GM12873 (cell line): ENCODE measurements around the gene DTX3.

Source experiments
- CTCF ChIP-seq: IDR thresholded peaks from 2 replicates; pipeline ENCODE4 v1.5.1; 2012; ENCODE audit warnings: low read depth, mild to moderate bottlenecking, moderate library complexity, low read length, control low read depth; ENCODE audit not compliant: insufficient read depth; ENCODE audit errors: missing control alignments

The DTX3 gene

GRCh38 chr12:57604454-57604991, at the start of gene DTX3:
DTX3 (plus strand) TSS chr12:57604824; CDS start chr12:57606518, 1,694 bp downstream.
- no peak for TF ChIP-seq CTCF

GRCh38 chr12:57554897-57555296, 49.7 kb upstream of the DTX3 start:
- TF ChIP-seq CTCF: no peak

DNA sequence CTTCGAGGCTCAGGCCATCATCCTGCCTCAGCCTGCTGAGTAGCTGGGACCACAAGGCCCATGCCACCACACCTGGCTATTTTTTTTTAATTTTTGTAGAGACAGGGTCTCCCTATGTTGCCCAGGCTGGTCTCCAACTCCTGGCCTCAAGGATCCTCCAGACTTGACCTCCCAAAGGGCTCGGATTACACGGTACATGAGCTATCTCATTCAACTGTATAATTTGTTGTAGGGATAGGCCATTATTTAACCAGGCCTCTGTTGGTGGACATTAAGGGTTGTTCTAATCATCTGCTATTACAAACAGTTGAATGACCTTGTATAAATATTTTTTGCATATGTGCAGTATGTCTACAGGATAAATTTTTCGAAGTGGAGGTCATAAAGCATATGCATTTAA, 45.8 kb upstream of the DTX3 start:
- TF ChIP-seq CTCF: no peak

DNA sequence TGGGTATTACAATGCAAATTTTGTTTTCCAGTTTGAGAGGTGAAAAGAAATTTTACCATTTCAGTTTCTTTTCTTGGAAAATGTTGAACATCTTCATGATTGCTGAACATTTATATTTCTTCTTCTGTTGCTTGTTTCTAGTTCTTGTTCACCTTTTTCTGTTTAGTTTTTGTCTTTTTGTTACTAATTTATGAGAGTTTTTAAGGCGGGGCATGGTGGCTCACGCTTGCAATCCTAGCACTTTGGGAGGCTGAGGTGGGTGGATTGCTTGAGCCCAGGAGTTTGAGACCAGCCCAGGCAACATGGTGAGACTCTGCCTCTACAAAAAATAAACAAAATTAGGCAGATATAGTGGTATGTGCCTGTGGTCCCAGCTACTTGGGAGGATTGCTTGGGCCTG, 44.1 kb upstream of the DTX3 start:
- no peak for TF ChIP-seq CTCF

DNA sequence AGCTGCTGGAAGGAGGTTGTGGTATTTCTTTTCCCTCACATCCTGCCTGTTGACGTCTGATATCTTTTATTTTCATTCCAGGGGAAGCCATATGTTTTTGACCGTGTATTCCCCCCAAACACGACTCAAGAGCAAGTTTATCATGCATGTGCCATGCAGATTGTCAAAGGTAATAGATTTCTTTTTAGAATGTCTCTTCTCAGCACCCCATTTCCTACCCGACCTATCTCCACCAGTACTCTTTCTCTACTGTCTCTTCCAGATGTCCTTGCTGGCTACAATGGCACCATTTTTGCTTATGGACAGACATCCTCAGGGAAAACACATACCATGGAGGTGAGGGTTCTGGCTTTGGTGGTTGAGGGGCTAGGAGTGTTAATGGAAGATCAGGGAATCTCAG, 41.3 kb upstream of the DTX3 start:
- TF ChIP-seq CTCF: no peak

DNA sequence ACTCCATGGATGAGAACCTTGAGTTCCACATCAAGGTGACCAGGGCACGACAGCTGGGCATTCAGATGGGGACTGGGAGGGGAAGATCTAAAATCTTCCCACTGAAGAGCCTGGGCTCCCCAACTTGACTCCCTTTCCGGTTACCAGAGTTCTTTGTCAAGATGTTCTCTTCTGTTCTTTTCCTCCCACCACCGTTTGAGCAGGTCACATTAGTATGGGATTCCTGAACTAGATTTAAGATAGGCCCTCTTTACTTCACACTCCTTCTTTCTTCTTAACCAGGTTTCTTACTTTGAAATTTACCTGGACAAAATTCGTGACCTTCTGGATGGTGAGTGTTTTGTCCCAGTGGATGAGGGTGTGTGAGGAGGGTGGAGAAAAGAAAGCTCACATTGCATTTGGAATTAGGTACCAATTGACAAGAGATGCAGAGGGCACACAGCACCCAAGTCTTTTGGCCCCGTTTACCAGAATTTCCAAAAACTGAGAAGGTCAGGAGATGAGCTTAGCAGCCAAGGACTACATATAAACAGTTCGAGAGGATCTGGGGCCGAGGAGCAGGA, 40.4 kb upstream of the DTX3 start:
- no peak for TF ChIP-seq CTCF

DNA sequence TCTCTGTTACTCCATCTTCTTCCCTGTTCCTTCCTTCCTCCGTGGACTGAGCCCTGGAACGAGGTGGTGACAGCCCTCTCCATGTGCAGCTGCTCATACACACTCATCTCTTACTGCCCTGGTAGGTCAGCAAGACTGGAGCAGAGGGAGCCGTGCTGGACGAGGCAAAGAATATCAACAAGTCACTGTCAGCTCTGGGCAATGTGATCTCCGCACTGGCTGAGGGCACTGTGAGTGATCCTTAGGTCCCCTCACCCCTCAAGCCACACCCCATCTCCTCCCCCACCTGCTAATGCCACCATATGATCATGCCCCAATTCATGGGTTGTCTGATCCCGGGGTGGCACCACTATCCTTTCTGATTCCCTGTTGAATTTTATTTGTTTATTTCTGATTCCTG, 35.8 kb upstream of the DTX3 start:
- TF ChIP-seq CTCF: no peak
